Liver (tissue), 3 donors: ENCODE data around the gene TRIOBP.

ENCODE experiments used
- ATF3 ChIP-seq: IDR thresholded peaks from 2 replicates; pipeline ENCODE4 v1.6.1; 2016; ENCODE audit warnings: antibody characterized with exemption
- CTCF ChIP-seq: fragments of 150-350 bp; IDR thresholded peaks from 2 replicates; pipeline ENCODE4 v1.5.1; 2017; ENCODE audit warnings: improper control_type of control experiment, low read depth, low read length; ENCODE audit not compliant: missing input control
- EGR1 ChIP-seq, 2 donors: IDR thresholded peaks; 2 replicates each; pipeline ENCODE4 v1.6.1; 2016 to 2018; ENCODE audit warnings: antibody characterized with exemption in 2 of 2, low read depth in 2 of 2
- FOXA1 ChIP-seq: IDR thresholded peaks from 2 replicates; pipeline ENCODE4 v1.6.1; 2016; ENCODE audit warnings: antibody characterized with exemption
- GABPA ChIP-seq, 2 donors: IDR thresholded peaks in 1 of 2; conservative IDR thresholded peaks in 1 of 2; 2 replicates each; pipeline ENCODE4 v1.6.1; 2016; ENCODE audit warnings: antibody characterized with exemption in 2 of 2, mild to moderate bottlenecking in 1 of 2, moderate library complexity in 1 of 2
- MAX ChIP-seq: IDR thresholded peaks from 2 replicates; pipeline ENCODE4 v1.6.1; 2016; ENCODE audit warnings: antibody characterized with exemption
- REST ChIP-seq: IDR thresholded peaks from 2 replicates; pipeline ENCODE4 v1.6.1; 2016; ENCODE audit warnings: antibody characterized with exemption, mild to moderate bottlenecking
- RXRA ChIP-seq, 2 donors: IDR thresholded peaks; 2 replicates each; pipeline ENCODE4 v1.6.1; 2017 to 2018; ENCODE audit warnings: antibody characterized with exemption in 2 of 2, mild to moderate bottlenecking in 1 of 2
- SP1 ChIP-seq: IDR thresholded peaks from 2 replicates; pipeline ENCODE4 v1.6.1; 2018; ENCODE audit warnings: antibody characterized with exemption, mild to moderate bottlenecking
- TAF1 ChIP-seq: conservative IDR thresholded peaks from 2 replicates; pipeline ENCODE4 v1.6.1; 2016; ENCODE audit warnings: antibody characterized with exemption, mild to moderate bottlenecking
- donor health status: healthy.
- donor health status: healthy.

- TF ChIP-seq SP1 (no peak), RXRA (IDR thresholded peaks at IDR 0.05) (no peak), CTCF (no peak), FOXA1 (no peak), GABPA (IDR thresholded peaks at IDR 0.05 in 1 of 2, conservative IDR thresholded peaks at IDR 0.05 in 1 of 2) (no peak), ATF3 (no peak), MAX (no peak), REST (no peak), TAF1 (no peak), EGR1 (IDR thresholded peaks at IDR 0.05; ENCODE audit: low read depth in 2 of 2) (no peak)
These were observed 6.4 kb upstream of the TRIOBP start for GRCh38 chr22:37690407-37690806.
